ENCODE data around the gene RDH5. TPM values are rescaled to one million over a fixed set of nuclear protein-coding genes. Genes with fewer than 3 reads are reported as not detected.

RDH5 gene
- polyA plus RNA-seq, 1 experiment = 5.2 TPM

GRCh38 chr12:55742719-55743405, 22.7 kb downstream of the RDH5 start, which contains the start of gene GDF11:
GDF11 (plus strand) TSS chr12:55743122; CDS start chr12:55743317, 195 bp downstream.
- Histone ChIP-seq H3K27ac (ENCODE audit: low read depth, low read length) (peak within 1 kb of the TSS; percentile 65), H3K27me3 (ENCODE audit: control insufficient read depth, insufficient read depth, low read length) (no peaks in the 10 kb centered on the region), H3K9me3 (ENCODE audit: control insufficient read depth, insufficient read depth, low read length) (no peaks in the 10 kb centered on the region), H3K4me3 (ENCODE audit: low read depth, low read length) (peak within 1 kb of the TSS; percentile 79)
- ChIA-PET POLR2A (interaction anchor here (0.6 to 1.5 kb wide), 6 partner anchors 14 to 231 kb away, joined by 3 to 9 read pairs (median 3); partner anchors contain the start of genes CD63, DNAJC14 and RAB5B), CTCF (interaction anchor here (0.6 to 1.7 kb wide), 6 partner anchors 12 to 264 kb away, joined by 3 to 5 read pairs (median 4); partner anchors contain the start of genes ORMDL2 and RAB5B)
- no peak for TF ChIP-seq CTCF (IDR thresholded peaks at IDR 0.05; ENCODE audit: low read depth, low read length)
- DNase-seq (ENCODE audit: low read depth, low spot score) = no peak

GRCh38 chr12:55743406-55744339, 23.5 kb downstream of the RDH5 start:
- ChIA-PET CTCF (interaction anchor here (0.5 to 1.7 kb wide), 4 partner anchors 20 to 287 kb away, joined by 3 to 6 read pairs (median 4); partner anchors contain the start of genes ORMDL2 and RAB5B), POLR2A (interaction anchor here (0.6 to 1.5 kb wide), 6 partner anchors 14 to 300 kb away, joined by 3 to 9 read pairs (median 3); partner anchors contain the start of genes CD63 and DNAJC14)
- Histone ChIP-seq H3K4me3 (ENCODE audit: low read depth, low read length) (peak overlapping the region; percentile 79), H3K27ac (ENCODE audit: low read depth, low read length) (peak overlapping the region; percentile 65), H3K9me3 (ENCODE audit: control insufficient read depth, insufficient read depth, low read length) (no peaks in the 10 kb centered on the region; the same call in 1 of the 2 replicates), H3K27me3 (ENCODE audit: control insufficient read depth, insufficient read depth, low read length) (no peaks in the 10 kb centered on the region)
- no peak for DNase-seq (ENCODE audit: low read depth, low spot score)
- 0 out of 2 replicates have a peak, but pooled peaks have one; percentile 6 for TF ChIP-seq CTCF (IDR thresholded peaks at IDR 0.05; ENCODE audit: low read depth, low read length)

GRCh38 chr12:55744340-55745030, 24.3 kb downstream of the RDH5 start:
- ChIA-PET CTCF (interaction anchor here (0.5 to 1.7 kb wide), 3 partner anchors 20 to 286 kb away, joined by 3 to 6 read pairs (median 3); partner anchors contain the start of gene RAB5B), POLR2A (interaction anchor here (0.7 to 1.5 kb wide), 5 partner anchors 15 to 203 kb away, joined by 3 to 9 read pairs (median 3); partner anchors contain the start of genes CD63 and DNAJC14)
- Histone ChIP-seq H3K4me3 (ENCODE audit: low read depth, low read length) (peak overlapping the region; percentile 79), H3K9me3 (ENCODE audit: control insufficient read depth, insufficient read depth, low read length) (no peaks in the 10 kb centered on the region; the same call in 1 of the 2 replicates), H3K27me3 (ENCODE audit: control insufficient read depth, insufficient read depth, low read length) (no peaks in the 10 kb centered on the region), H3K27ac (ENCODE audit: low read depth, low read length) (no peak overlapping the region)
- DNase-seq (ENCODE audit: low read depth, low spot score) = no peak
- no peak for TF ChIP-seq CTCF (IDR thresholded peaks at IDR 0.05; ENCODE audit: low read depth, low read length)

GRCh38 chr12:55745361-55746173, 25.4 kb downstream of the RDH5 start:
- no peak overlapping the region for H3K27ac ChIP-seq (ENCODE audit: low read depth, low read length)
- no peaks in the 10 kb centered on the region for H3K27me3 ChIP-seq (ENCODE audit: control insufficient read depth, insufficient read depth, low read length)
- ChIA-PET CTCF (interaction anchor here (0.6 to 3.9 kb wide), 2 partner anchors 7 to 11 kb away, joined by 4 to 32 read pairs; no protein-coding TSS in a partner anchor), POLR2A (no interaction called here)
- no peak for TF ChIP-seq CTCF (IDR thresholded peaks at IDR 0.05; ENCODE audit: low read depth, low read length)
- H3K4me3 ChIP-seq (ENCODE audit: low read depth, low read length) = peak overlapping the region; percentile 79
- no peaks in the 10 kb centered on the region; the same call in 1 of the 2 replicates for H3K9me3 ChIP-seq (ENCODE audit: control insufficient read depth, insufficient read depth, low read length)
- DNase-seq (ENCODE audit: low read depth, low spot score) = no peak
